NCI-H748 (cell line): ENCODE data around the gene TPM2.

Experiments
- DNase-seq: peaks from one replicate; lab custom pipeline; 2025; ENCODE audit not compliant: unreplicated experiment; lab: John Stamatoyannopoulos, UW

The TPM2 gene

DNA sequence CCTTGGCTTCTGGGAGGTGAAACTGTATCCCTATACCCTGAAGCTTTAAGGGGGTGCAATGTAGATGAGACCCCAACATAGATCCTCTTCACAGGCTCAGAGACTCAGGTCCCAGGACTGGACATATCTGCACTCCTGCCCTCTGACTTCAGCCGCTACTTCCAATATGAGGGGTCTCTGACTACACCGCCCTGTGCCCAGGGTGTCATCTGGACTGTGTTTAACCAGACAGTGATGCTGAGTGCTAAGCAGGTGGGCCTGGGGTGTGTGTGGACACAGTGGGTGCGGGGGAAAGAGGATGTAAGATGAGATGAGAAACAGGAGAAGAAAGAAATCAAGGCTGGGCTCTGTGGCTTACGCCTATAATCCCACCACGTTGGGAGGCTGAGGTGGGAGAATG is 10.6 kb downstream of the TPM2 start:
- DNase-seq, result no peak

- DNase-seq, result no peak
Observed at GRCh38 chr9:35675732-35676392, 13.9 kb downstream of the TPM2 start.

DNA sequence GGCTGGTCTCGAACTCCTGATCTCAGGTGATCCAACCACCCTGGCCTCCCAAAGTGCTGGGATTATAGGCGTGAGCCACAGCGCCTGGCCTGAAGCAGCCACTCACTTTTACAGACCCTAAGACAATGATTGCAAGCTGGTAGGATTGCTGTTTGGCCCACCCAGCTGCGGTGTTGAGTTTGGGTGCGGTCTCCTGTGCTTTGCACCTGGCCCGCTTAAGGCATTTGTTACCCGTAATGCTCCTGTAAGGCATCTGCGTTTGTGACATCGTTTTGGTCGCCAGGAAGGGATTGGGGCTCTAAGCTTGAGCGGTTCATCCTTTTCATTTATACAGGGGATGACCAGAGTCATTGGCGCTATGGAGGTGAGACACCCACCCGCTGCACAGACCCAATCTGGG is 14.5 kb downstream of the TPM2 start:
- DNase-seq, result no peak

GRCh38 chr9:35674025-35674361 is 15.7 kb downstream of the TPM2 start:
- no peak for DNase-seq

GRCh38 chr9:35673132-35674024 is 16.3 kb downstream of the TPM2 start, which contains the start of gene CA9:
CA9 (plus strand) TSS chr9:35673928; CDS start chr9:35673960, 32 bp downstream.
- DNase-seq, result no peak

- no peak for DNase-seq
Observed at GRCh38 chr9:35669331-35670145, 20.2 kb downstream of the TPM2 start.

DNA sequence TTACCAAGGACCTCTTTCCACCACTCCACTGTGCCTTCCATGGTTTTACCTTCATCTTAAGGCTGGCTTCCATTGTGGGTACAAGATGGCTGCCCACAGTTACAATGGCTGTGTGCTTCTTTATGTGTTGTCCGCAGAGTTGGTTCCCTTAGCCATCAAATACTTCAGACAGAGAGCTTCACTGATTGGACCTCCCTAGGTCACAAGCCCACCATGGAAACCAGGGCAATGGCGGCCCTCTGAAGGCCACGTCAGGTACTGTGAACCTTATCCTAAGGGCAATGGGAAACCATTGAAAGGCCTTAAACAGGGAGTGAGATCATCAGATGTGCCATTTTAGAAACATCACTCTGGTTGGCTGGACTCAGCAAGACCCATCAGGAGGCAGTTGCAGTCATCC is 21.8 kb downstream of the TPM2 start:
- DNase-seq, result no peak

DNA sequence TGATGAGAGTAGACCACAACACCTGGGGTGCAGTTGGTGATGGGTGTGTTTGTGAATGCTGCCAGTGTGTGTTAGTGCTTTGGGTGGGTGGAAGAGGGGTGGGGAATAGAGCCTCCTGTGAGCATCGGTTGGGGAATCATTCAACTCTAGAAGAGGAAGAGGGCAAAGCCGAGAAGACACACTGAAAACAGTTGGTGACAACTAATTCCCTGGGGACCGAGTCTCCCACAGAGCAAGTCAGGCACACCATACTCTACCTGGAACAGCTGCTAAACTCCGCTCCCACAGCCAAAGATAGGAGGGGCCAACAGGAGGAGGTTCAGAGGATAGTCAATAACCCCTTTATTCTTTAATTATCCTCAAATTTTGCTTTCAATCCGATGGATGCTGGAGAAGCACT is 23.2 kb downstream of the TPM2 start:
- no peak for DNase-seq

DNA sequence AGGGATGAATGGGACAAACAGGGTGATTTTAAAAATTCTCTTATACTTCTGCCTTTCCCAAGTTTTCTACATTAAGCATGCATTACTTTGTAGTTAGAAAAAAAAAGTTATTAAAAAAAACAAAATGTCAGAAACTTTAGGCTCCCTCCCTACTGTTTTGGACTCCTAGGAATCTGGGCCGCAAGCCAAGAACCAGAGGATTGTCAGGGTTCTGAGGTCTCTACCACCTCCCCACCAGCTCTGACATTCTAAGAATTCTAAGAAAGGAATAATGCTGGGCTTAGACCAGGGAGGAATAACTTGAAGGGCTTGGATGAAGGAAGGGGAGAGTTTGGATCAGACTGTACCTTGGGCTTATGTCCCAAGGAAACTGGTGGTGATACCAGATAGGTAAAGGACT is 23.7 kb downstream of the TPM2 start:
- DNase-seq, result no peak

- DNase-seq, result no peak
Observed at GRCh38 chr9:35665471-35665818, 24.3 kb downstream of the TPM2 start.

DNA sequence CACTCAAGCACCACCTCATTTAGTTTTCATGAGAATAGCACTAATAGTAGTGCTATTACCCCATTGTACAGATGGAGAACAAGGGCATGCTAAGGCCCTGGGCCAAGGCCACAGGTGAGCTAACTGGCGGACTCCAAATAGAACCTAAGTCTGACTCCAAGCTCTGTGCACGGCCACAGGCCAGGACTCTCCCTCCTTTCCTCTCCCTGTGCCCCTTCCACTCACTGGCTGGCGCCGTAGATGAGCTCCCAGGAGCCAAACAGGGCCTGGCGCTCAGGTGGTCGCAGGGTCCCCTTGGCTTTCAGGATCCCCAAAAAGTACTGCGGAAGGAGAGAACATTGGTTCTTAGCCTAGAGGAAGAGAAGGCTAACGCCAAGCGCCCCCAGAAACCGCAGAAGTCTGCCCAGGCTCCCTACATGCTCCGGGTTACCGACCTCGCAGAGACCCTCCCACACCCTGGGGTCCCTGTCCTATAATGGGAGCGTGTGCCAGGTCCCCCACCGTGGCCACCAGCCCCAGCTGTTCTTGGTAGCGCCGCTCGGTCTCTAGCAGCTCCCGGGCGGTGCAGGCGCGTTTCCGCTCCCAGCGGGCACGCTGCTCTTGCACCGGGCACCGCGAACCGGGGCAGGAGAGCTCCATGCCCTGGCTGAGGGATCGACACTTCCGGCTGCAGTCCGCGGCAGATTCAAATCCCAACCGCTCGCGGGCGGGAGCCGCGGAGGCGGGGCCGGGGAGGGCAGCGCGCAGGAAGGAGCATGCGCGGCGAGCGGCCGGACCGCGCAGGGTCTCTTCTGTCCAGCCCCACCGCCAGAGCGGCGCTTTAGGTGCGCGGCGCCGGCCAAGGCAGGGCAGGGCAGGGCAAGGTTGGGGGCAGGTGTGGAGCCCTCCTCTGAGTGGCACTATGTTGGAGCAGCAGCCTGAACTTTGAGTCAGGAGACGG is 24.9 kb downstream of the TPM2 start, which contains the start of gene ARHGEF39:
ARHGEF39 (minus strand) TSS at position 665 of the 940 bp plus-strand sequence; CDS start at position 639, 26 bp downstream.
- DNase-seq, result peak; percentile 93

DNA sequence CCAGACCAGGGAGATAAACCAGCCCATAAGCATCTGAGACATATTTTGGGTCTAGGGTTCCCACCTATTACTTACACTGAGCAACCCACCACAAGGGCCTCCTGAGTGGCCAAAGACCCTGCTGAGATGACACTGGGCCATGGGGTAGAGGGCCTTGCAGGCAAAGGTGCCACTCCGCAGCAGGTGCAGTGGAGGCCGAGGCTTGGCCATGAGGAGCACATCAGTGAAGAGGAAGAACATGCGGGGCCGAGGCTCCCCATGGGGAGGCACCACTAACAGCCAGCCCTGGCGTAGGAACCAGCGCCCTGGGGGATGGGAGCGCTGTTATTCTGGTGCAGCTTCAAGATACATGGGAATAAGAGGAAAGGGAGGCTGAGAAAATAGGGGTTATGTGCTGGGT is 27.3 kb downstream of the TPM2 start:
- no peak for DNase-seq

DNA sequence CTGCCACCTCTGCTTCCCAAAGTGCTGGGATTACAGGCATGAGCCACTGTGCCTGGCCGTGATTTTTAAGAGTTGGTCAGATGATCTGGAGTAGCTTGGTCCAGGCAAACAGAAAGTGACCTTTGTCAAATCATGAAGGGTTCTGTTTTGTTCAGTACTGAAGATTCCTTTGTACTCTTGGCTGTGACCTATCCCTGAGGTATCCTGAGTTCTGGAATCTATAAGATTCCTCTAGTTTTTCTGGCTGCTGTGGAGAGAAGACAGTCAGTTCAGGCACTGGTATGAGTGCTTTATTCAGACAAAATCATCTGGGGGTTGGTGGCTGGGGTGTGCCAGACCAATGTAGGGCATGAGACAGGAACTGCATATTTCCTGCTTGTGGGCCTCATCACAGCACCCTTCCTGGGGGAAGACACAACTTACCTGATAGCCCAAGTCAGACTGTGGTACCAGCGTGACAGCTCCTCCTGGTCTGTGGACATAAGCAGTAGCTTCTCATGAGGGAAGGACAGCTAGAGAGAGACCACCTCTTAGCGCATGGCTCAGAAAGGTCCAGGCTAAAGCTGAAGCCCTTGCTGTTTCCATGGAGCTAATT is 27.9 kb downstream of the TPM2 start:
- DNase-seq, result no peak

- DNase-seq, result no peak
Observed at GRCh38 chr9:35660966-35661415, 28.7 kb downstream of the TPM2 start.

- no peak for DNase-seq
Observed at GRCh38 chr9:35659340-35659739, 30.4 kb downstream of the TPM2 start.

DNA sequence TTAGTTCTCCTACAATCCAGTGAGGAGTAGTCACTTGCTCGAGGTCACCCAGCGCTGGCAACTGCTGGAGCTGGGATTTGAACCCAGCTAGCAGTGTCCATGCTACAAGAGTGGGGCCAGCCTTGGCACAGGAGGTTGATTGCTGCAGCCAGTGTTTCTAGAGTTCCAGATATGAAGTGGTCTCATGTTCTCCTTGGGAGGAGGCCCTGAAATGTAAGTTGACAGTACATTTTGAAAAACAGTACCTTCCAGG is 30.8 kb downstream of the TPM2 start:
- DNase-seq, result peak; percentile 66

- peak; percentile 90 for DNase-seq
Observed at GRCh38 chr9:35658137-35658967, 31.4 kb downstream of the TPM2 start, which contains the start of gene CCDC107. CCDC107 (plus strand) TSS chr9:35658292; CDS start chr9:35658380, 88 bp downstream.

- peak; percentile 100 for DNase-seq
Observed at GRCh38 chr9:35657546-35658136, 32.1 kb downstream of the TPM2 start, which contains the start of gene RMRP. RMRP (minus strand) TSS chr9:35658019.
